ENCODE data around the gene ERC1. TPM values are rescaled to one million over a fixed set of nuclear protein-coding genes. Genes with fewer than 3 reads are reported as not detected.

ERC1 gene
- total and polyA plus RNA-seq, 2 donors from 2014 or later = 5.1 to 68.3 TPM

GRCh38 chr12:1459339-1459738, 468.3 kb downstream of the ERC1 start:
- H3K4me1 ChIP-seq (ENCODE audit: control insufficient read depth in 2 of 3, insufficient read depth in 2 of 3, low read depth in 1 of 3, low read length in 3 of 3) = peaks cover 0 to 2% (median 0%) of the 10 kb centered on the region in 3 donors
- H3K27ac ChIP-seq (ENCODE audit: low read depth in 2 of 2, low read length in 2 of 2) = no peak overlapping the region
- H3K4me3 ChIP-seq (ENCODE audit: low read length in 3 of 3) = no peak overlapping the region
- H3K27me3 ChIP-seq (ENCODE audit: control insufficient read depth, insufficient read depth, low read length) = no peaks in the 10 kb centered on the region
- H3K9ac ChIP-seq (ENCODE audit: low read length in 3 of 3) = no peak overlapping the region
- no peaks in the 10 kb centered on the region for H3K36me3 ChIP-seq (ENCODE audit: control insufficient read depth in 2 of 3, insufficient read depth in 3 of 3, low read length in 3 of 3)
- FAIRE-seq (no peak), DNase-seq (no peak)
- intact Hi-C loops (cut with DNase I) = no loop called here
- H3K9me3 ChIP-seq (ENCODE audit: control insufficient read depth in 2 of 3, insufficient read depth in 1 of 3, low read length in 3 of 3) = no peaks in the 10 kb centered on the region
- no peak for TF ChIP-seq CTCF (IDR thresholded peaks at IDR 0.05; ENCODE audit: borderline replicate concordance, extremely low read depth, insufficient read depth)

GRCh38 chr12:1463073-1463905, 472.3 kb downstream of the ERC1 start:
- no peak for TF ChIP-seq CTCF (IDR thresholded peaks at IDR 0.05; ENCODE audit: borderline replicate concordance, extremely low read depth, insufficient read depth)
- Histone ChIP-seq H3K4me3 (ENCODE audit: low read length in 3 of 3) (no peak overlapping the region), H3K9ac (ENCODE audit: low read length in 3 of 3) (no peak overlapping the region), H3K9me3 (ENCODE audit: control insufficient read depth in 2 of 3, insufficient read depth in 1 of 3, low read length in 3 of 3) (no peaks in the 10 kb centered on the region), H3K4me1 (ENCODE audit: control insufficient read depth in 2 of 3, insufficient read depth in 2 of 3, low read depth in 1 of 3, low read length in 3 of 3) (peaks cover 0 to 2% (median 0%) of the 10 kb centered on the region in 3 donors), H3K27me3 (ENCODE audit: control insufficient read depth, insufficient read depth, low read length) (no peaks in the 10 kb centered on the region), H3K27ac (ENCODE audit: low read depth in 2 of 2, low read length in 2 of 2) (no peak overlapping the region), H3K36me3 (ENCODE audit: control insufficient read depth in 2 of 3, insufficient read depth in 3 of 3, low read length in 3 of 3) (no peaks in the 10 kb centered on the region)
- no peak for FAIRE-seq
- no peak for DNase-seq
- intact Hi-C loops (cut with DNase I) = no loop called here

- Histone ChIP-seq H3K4me3 (ENCODE audit: low read length in 3 of 3) (no peak overlapping the region), H3K27ac (ENCODE audit: low read depth in 2 of 2, low read length in 2 of 2) (no peak overlapping the region), H3K9me3 (ENCODE audit: control insufficient read depth in 2 of 3, insufficient read depth in 1 of 3, low read length in 3 of 3) (no peaks in the 10 kb centered on the region), H3K27me3 (ENCODE audit: control insufficient read depth, insufficient read depth, low read length) (no peaks in the 10 kb centered on the region), H3K9ac (ENCODE audit: low read length in 3 of 3) (no peak overlapping the region), H3K36me3 (ENCODE audit: control insufficient read depth in 2 of 3, insufficient read depth in 3 of 3, low read length in 3 of 3) (no peaks in the 10 kb centered on the region), H3K4me1 (ENCODE audit: control insufficient read depth in 2 of 3, insufficient read depth in 2 of 3, low read depth in 1 of 3, low read length in 3 of 3) (peaks cover 0 to 2% (median 0%) of the 10 kb centered on the region in 3 donors)
- intact Hi-C loops (cut with DNase I) = no loop called here
- no peak for TF ChIP-seq CTCF (IDR thresholded peaks at IDR 0.05; ENCODE audit: borderline replicate concordance, extremely low read depth, insufficient read depth)
- DNase-seq (peak in 1 of 5 donors; percentile 8), FAIRE-seq (no peak)
These were observed 473.9 kb downstream of the ERC1 start for GRCh38 chr12:1464925-1465324.

Measured in kidney (tissue), 14 donors.